GM18520 (cell line): ENCODE measurements around the gene GTF2A2.
"Not testable (repeated sequence)": the region's sequence is repeated elsewhere in the genome, so short reads cannot be mapped to it uniquely, and the experiment has no call there.

Experiments
- ATAC-seq: cut with Tn5 transposase; IDR thresholded peaks from one replicate; pipeline ENCODE4 v1.9.1; 2021; ENCODE audit not compliant: unreplicated experiment

Gene GTF2A2

GRCh38 chr15:59674361-59674877, 17.1 kb upstream of the GTF2A2 start:
- no peak for ATAC-seq

- ATAC-seq, result no peak
Measured at GRCh38 chr15:59668556-59668955, 11.2 kb upstream of the GTF2A2 start.

DNA sequence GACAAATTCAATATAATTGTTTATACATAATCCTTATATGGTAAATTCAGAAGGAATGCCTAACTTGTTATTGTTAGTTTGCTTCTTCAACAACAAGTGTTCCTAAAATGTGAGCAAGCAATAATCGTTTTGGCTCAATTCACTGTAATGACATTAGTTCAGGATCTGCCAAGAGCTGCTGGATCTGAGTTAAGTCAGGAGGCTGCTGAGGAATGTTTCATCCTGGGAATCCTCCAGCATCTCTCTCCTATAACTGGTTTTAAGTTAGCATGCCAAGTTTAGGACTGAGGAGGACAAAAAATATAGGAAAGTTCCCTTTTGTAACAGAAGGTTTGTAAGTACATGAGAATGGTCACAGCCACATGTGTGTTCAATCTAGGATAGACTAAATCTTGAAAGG, 4.9 kb upstream of the GTF2A2 start:
- ATAC-seq, result no peak

GRCh38 chr15:59659366-59659765, 2.1 kb upstream of the GTF2A2 start:
- no peak for ATAC-seq

DNA sequence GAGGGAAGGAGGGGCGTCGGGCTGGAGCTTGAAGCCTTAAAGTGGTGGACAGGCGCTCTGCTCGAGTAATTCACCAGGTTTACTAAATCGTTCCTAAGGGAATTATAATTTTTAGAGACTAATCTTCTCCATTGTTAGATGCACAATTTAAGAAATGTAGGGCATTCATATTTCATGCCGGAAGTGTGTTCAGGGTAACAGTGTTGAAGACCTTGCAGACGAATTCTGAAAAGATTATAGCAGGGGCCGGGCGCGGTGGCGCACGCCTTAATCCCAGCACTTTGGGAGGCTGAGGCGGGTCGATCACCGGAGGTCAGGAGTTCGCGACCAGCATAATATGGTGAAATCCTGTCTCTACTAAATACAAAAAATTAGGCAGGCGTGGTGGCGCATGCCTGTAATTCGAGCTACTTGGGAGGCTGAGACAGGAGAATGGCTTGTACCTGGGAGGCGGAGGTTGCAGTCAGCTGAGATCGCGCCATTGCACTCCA, 365 bp upstream of the GTF2A2 start:
- ATAC-seq, result no peak

DNA sequence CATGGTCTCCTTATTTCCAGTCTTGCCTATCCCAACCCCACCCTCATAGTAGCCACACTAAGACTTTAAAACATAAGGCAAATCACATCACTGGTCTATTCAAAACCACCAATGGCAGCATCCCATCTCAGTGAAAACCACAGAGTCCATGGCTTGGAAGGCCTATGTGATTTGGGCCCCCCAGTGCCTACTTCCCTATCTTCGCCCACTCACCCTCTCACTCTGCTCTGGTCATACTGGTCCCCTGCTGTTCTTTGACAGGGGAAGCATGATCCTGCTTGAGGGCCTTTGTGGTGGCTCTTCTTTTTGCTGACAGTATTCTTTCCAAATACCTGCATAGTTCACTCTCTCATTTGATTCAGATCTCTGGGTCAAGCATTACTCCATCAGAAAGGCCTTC, 3.3 kb downstream of the GTF2A2 start:
- no peak for ATAC-seq

- ATAC-seq, result no peak
Measured at GRCh38 chr15:59649603-59650002, 7.7 kb downstream of the GTF2A2 start.

- ATAC-seq, result no peak
Measured at GRCh38 chr15:59647085-59647484, 10.2 kb downstream of the GTF2A2 start.

GRCh38 chr15:59646277-59646676, 11.0 kb downstream of the GTF2A2 start:
- no peak for ATAC-seq

DNA sequence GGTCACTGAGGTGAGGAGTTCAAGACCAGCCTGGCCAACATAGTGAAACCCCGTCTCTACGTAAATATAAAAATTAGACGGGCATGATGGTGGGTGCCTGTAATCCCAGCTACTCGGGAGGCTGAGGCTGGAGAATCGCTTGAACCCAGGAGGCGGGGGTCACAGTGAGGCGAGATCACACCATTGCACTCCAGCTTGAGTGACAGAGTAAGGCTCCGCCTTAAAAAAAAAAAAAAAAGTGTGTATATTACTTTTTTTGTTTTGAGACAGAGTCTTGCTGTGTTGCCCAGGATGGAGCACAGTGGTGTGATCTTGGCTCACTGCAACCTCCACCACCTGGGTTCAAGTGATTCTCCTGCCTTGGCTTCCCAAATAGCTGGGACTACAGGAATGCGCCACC, 11.5 kb downstream of the GTF2A2 start:
- not testable (repeated sequence) for ATAC-seq

- ATAC-seq, result no peak
Measured at GRCh38 chr15:59644756-59645155, 12.6 kb downstream of the GTF2A2 start.

- no peak for ATAC-seq
Measured at GRCh38 chr15:59642351-59642750, 15.0 kb downstream of the GTF2A2 start.

GRCh38 chr15:59637507-59637906, 19.8 kb downstream of the GTF2A2 start:
- ATAC-seq, result not testable (repeated sequence)

GRCh38 chr15:59636184-59636583, 21.1 kb downstream of the GTF2A2 start:
- ATAC-seq, result no peak

DNA sequence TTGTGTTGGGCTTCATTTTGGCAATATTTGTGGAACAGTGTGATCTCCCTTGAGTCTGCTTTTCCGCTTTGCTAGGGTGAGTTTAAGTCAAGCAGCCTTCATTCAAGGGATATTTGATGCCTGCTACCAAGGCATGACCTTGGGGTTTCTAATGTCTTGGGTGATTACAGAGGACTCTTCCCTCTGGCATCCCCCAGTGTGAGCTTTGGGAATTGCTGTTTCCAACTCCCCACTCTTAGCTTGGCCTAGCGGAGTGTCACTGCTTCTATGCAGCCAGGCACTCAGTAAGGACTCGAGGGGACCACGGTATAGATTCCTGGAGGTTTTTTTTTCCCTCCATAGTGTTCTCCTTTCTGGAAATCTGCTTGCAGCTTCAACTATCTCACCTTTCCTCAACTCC, 24.6 kb downstream of the GTF2A2 start:
- no peak for ATAC-seq

- no peak for ATAC-seq
Measured at GRCh38 chr15:59622289-59622688, 35.0 kb downstream of the GTF2A2 start.

GRCh38 chr15:59618406-59618805, 38.9 kb downstream of the GTF2A2 start:
- ATAC-seq, result no peak

DNA sequence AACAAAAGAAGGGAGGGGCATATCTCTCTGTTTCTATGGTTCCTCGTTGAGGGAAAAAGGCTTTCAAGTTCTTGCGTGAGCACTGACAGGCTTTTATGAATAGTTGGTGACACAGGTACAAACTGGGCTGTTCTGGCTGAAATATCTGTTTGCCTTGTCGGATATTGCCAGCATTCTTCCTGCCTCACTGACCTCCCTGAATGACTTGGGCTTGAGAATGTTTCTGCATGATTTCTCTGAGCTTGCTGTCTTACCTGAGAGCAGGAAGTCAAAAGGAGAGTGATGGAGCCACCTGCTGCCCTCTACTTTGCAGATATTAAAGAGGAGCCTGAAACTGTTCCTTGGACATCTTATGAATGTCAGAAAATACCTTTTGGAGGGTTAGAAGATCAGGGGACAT, 40.9 kb downstream of the GTF2A2 start:
- ATAC-seq, result no peak

DNA sequence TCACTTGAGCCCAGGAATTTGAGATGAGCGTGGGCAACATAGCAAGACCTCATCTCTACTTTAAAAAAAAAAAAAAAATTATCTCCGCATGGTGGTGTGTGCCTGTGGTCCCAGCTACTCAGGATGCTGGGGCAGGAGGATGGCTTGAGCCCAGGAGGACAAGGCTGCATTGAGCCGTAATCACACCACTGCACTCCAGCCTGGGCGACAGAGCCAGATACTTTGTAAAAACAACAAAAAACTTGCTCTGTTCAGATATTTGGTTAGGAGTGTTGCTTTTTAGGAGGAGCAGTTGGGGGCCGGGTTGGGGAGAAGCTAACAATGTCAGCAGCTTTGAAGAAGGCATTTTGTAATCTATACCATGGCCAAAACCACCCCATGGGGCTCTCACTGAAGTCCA, 41.7 kb downstream of the GTF2A2 start:
- ATAC-seq, result no peak

GRCh38 chr15:59614153-59614552, 43.2 kb downstream of the GTF2A2 start:
- no peak for ATAC-seq

DNA sequence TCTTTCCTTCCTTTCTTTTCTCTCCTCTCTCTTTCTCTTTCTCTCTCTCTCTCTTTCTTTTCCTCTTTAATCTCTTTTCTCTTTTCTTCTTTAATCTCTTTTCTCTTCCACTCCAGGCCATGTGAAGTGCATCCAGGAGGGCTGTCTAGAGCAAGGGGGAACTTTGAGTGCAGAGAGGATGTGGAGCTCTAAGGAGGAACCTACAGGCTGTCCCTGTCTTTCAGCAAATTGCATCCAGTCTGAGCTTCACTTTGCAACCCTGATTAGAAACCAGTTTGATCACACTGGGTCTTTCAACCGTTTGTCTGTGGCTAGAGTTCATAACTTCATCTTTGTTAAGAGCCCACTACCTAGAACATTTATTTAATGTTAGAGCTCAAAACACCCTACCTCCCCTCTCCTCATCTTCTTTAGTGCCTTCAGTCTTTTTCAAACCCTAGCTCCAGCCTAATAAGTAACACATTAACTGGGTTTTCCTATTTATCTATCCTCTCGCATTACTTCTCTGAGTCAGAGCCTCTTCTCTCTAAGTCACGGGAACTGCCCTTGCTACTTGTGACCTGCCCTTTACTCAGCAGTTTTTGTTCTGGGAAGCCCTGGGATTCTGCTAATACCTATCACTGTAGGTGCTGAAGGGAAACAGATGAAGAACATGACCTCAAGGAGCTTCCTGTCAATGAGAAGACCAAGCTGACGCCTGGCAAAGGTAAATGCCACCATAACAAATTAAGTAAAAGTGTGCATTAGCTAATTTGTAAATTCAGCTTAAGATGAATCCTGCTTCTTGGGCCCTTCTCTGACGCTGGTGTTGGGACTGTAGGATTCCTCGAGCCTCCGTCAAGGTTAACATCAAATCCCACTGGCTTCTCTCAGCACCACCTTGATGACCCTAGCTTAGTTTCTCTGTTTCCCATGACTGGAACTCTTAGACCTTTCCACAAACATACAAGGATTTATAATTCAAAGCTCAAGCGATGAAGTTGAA, 45.7 kb downstream of the GTF2A2 start, which contains the start of gene GCNT3:
TSS of gene GCNT3 (plus strand) at position 508 of the 985 bp plus-strand sequence. CDS start 6,456 bp downstream, outside the sequence.
- no peak for ATAC-seq
